Measurements from ENCODE around the gene PLCB2. TPM values are rescaled to one million over a fixed set of nuclear protein-coding genes. Genes with fewer than 3 reads are reported as not detected.

Gene PLCB2
- total RNA-seq, 1 donor from 2014 or later: 5.1 TPM

DNA sequence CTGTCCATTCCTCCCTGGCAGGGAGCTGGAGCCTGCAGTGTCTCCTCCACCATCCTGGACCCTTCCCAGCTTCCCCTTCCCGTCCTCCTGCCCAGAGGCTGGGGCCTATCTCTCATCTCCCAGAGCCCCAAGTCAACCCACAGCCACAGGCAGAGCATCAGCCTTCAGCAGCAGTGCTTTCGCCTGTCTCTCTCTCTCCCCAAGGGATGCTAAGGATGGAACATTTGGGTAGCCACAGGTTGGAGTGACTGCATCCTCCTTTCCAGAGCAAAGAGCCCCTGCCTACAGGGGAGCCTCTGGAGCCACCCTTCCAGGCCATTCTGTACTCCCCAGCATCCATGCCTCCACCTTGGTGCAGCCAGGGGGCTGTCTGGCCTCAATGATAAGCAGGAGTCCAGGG lies 4.2 kb downstream of the PLCB2 start:
- DNase-seq (ENCODE audit: extremely low read depth, low read depth, low spot score): no peak

GRCh38 chr15:40302981-40303380 lies 4.8 kb downstream of the PLCB2 start:
- DNase-seq (ENCODE audit: extremely low read depth, low read depth, low spot score): no peak

GRCh38 chr15:40302288-40302886 lies 5.3 kb downstream of the PLCB2 start:
- DNase-seq (ENCODE audit: extremely low read depth, low read depth, low spot score): no peak

DNA sequence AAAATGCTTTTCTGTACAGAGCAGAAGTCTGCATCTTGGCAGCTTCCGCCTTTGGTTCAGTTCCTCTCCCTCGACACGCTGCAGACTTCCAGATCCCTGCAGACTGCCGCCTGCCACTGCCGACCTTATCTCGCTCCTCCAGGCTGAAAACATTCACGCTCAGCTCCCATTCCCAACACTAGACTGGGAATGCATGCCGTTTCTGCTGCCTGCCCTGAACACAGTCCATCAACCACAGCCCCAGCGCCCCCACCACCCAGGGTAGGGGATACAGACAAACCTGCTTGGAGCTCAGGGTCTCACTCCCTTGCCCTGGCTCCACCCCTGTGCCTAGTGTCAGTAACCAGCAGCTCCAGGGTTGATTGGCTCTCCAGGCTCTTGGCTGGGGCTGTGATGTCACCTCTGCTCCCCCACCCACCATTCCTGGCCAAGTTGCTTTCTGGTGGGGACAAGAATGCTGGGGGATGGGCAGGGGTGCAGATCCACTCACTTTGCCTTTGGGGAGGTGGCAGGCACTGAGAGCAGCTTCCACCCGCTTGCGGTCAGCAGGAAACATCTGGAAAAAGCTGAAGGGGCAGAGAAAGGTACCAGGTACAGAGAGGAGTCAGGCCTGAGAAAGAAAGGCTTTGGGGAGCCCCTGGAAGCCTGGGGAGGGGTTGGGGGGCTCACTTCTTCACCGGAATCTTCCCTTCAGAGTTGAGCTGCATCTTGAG lies 6.1 kb downstream of the PLCB2 start:
- no peak for DNase-seq (ENCODE audit: extremely low read depth, low read depth, low spot score)

DNA sequence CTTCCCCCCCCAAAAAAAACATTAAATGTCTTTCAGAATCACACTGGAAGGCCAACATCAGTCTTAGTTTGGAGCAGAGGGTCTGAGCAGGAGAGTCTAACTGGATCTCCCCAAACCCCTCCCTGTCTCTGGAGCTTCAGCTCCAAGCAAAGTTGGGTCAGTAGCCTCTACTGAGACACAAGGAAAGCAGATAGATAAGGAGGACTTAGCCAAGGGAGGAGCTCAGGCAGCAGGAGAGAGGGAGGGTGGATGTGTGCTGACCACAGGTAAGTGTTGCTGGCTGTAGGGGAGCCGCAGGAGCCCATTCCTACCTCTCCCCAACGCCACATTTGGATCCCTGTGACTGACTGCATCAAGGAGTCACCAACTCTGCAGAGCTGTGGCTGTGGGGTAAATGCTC lies 7.0 kb downstream of the PLCB2 start:
- no peak for DNase-seq (ENCODE audit: extremely low read depth, low read depth, low spot score)

- DNase-seq (ENCODE audit: extremely low read depth, low read depth, low spot score): no peak
These were observed 7.4 kb downstream of the PLCB2 start for GRCh38 chr15:40300367-40300766.

- DNase-seq (ENCODE audit: extremely low read depth, low read depth, low spot score): no peak
These were observed 9.4 kb downstream of the PLCB2 start for GRCh38 chr15:40298216-40298935.

- no peak for DNase-seq (ENCODE audit: extremely low read depth, low read depth, low spot score)
These were observed 10.4 kb downstream of the PLCB2 start for GRCh38 chr15:40297356-40297755.

GRCh38 chr15:40296561-40297230 lies 11.0 kb downstream of the PLCB2 start:
- no peak for DNase-seq (ENCODE audit: extremely low read depth, low read depth, low spot score)

- no peak for DNase-seq (ENCODE audit: extremely low read depth, low read depth, low spot score)
These were observed 11.7 kb downstream of the PLCB2 start for GRCh38 chr15:40295877-40296560.

GRCh38 chr15:40295297-40295696 lies 12.4 kb downstream of the PLCB2 start:
- no peak for DNase-seq (ENCODE audit: extremely low read depth, low read depth, low spot score)

GRCh38 chr15:40293905-40294895 lies 13.5 kb downstream of the PLCB2 start:
- DNase-seq (ENCODE audit: extremely low read depth, low read depth, low spot score): no peak

GRCh38 chr15:40293006-40293405 lies 14.7 kb downstream of the PLCB2 start:
- DNase-seq (ENCODE audit: extremely low read depth, low read depth, low spot score): no peak

GRCh38 chr15:40292246-40292645 lies 15.5 kb downstream of the PLCB2 start:
- no peak for DNase-seq (ENCODE audit: extremely low read depth, low read depth, low spot score)

GRCh38 chr15:40290918-40291574 lies 16.7 kb downstream of the PLCB2 start:
- DNase-seq (ENCODE audit: extremely low read depth, low read depth, low spot score): no peak

- no peak for DNase-seq (ENCODE audit: extremely low read depth, low read depth, low spot score)
These were observed 17.2 kb downstream of the PLCB2 start for GRCh38 chr15:40290545-40290917.

DNA sequence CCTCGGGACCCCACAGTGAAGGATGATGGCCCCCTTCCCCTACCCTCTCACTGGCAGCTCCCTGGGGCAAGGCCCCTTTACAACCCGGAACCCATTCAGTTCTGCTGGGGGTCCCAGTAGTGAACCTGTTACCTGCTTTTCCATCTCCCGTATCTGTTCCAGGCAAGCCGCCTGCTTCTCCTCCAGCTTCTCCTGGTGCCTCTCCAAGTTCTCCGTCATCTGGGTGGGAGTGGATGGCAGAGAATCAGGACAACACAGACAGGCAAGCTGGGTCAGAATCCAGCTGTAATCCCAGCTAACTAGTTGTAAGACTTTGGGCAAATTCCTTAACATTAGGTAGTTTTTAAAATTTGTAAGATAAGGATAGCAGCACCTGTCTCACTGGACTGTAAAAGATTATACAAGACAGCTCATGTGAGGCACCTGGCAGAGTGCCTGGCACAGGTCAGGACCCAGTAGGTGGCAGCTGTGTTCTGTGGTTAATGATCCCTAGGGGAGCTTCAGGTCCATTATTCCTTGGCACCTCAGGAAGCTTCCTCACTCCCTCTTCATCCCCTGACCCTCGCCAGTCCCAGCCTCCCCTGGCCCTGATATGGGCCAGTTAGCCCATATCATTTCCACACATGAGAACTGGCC lies 18.5 kb downstream of the PLCB2 start:
- DNase-seq (ENCODE audit: extremely low read depth, low read depth, low spot score): no peak

DNA sequence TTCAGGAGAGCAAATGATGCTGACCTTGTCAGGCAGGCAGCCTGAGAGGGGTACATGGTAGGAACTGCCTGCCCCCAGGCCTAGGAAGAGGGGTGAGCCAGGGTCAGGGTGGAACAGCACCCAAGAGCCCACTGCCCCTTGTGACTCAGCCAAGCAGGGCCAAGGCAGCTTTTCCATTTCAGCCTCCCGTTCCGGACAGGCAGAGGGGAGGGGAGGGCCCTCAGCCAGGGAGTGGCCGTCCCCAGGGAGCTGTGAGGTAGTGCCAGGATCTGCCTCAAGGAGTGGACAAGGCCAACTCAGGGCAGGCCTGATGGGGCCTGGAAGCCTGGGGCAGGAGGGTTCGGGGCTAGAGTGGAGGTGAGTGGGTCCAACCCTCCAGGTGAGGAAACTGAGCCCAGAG lies 19.8 kb downstream of the PLCB2 start:
- no peak for DNase-seq (ENCODE audit: extremely low read depth, low read depth, low spot score)

GRCh38 chr15:40287505-40287904 lies 20.2 kb downstream of the PLCB2 start:
- no peak for DNase-seq (ENCODE audit: extremely low read depth, low read depth, low spot score)
